Endothelial cell (in vitro differentiated cells): ENCODE measurements around the gene ITSN2. TPM values are rescaled to one million over a fixed set of nuclear protein-coding genes. Genes with fewer than 3 reads are reported as not detected.
"Not testable (repeated sequence)": the region's sequence is repeated elsewhere in the genome, so short reads cannot be mapped to it uniquely, and the experiment has no call there.

ENCODE experiments used
- DNase-seq: peaks from one replicate; pipeline ENCODE4 v3.0.0; 2021; ENCODE audit warnings: low spot score
- H3K27ac Mint-ChIP-seq: one replicate; pipeline ENCODE4 v1.8.0; 2021; ENCODE audit warnings: mixed read lengths, inconsistent platforms; ENCODE audit not compliant: unreplicated experiment
- H3K27me3 Mint-ChIP-seq: one replicate; pipeline ENCODE4 v1.8.0; 2021; ENCODE audit warnings: mild to moderate bottlenecking, moderate library complexity, mixed read lengths, inconsistent platforms; ENCODE audit not compliant: unreplicated experiment
- H3K36me3 Mint-ChIP-seq: one replicate; pipeline ENCODE4 v1.8.0; 2021; ENCODE audit warnings: mild to moderate bottlenecking, low read depth, mixed read lengths, inconsistent platforms; ENCODE audit not compliant: unreplicated experiment
- H3K4me1 Mint-ChIP-seq: one replicate; pipeline ENCODE4 v1.8.0; 2021; ENCODE audit warnings: mild to moderate bottlenecking, mixed read lengths, inconsistent platforms; ENCODE audit not compliant: unreplicated experiment
- H3K4me3 Mint-ChIP-seq: one replicate; pipeline ENCODE4 v1.8.0; 2021; ENCODE audit warnings: mild to moderate bottlenecking, mixed read lengths, inconsistent platforms; ENCODE audit not compliant: unreplicated experiment
- H3K9me3 Mint-ChIP-seq: one replicate; pipeline ENCODE4 v1.8.0; 2021; ENCODE audit warnings: mixed read lengths, inconsistent platforms; ENCODE audit not compliant: unreplicated experiment
- CTCF ChIP-seq: fragments of 200-600 bp; sonication (generic); IDR thresholded peaks from one replicate; pipeline ENCODE4 v1.5.0; 2021; ENCODE audit warnings: antibody characterized with exemption; ENCODE audit not compliant: unreplicated experiment
- total RNA-seq: library from RNA; stranded (reverse); fragmentation: NEBNext Ultra II Directional; extraction: Animal tissue kit (Norgen Biotek cat#: 25700); gene quantifications from one replicate; pipeline ENCODE4 v1.2.1, GENCODE V29; 2021; ENCODE audit not compliant: unreplicated experiment

ITSN2 gene
- total RNA-seq, 1 donor from 2014 or later, result 73.3 TPM

GRCh38 chr2:24204505-24204904, 155.8 kb downstream of the ITSN2 start:
- Mint-ChIP-seq H3K9me3 (no peaks in the 10 kb centered on the region), H3K4me1 (peaks cover 17% of the 10 kb centered on the region), H3K4me3 (no peak overlapping the region), H3K27ac (no peak overlapping the region), H3K27me3 (peaks cover 15% of the 10 kb centered on the region), H3K36me3 (peaks cover 71% of the 10 kb centered on the region)
- no peak for DNase-seq
- no peak for TF ChIP-seq CTCF

DNA sequence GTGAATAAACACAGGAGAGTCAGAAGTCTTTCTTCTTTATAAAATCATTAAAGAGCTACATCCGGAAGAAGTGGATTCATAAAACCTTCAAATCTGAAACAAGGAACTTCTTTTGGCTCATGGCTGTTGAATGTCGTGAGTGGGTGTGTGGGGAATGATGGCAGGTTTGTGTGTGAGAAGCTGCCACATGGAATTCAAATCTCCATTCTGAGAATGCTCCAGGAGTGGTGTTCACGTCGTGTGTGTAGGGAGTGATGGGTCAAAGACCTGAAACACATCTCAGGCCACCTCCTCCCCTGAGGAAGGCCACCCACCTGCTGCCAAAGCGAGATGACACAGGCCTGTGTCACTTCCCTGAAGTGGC, 156.6 kb downstream of the ITSN2 start:
- no peak overlapping the region for H3K27ac Mint-ChIP-seq
- H3K9me3 Mint-ChIP-seq, result no peaks in the 10 kb centered on the region
- H3K27me3 Mint-ChIP-seq, result peaks cover 11% of the 10 kb centered on the region
- DNase-seq, result no peak
- TF ChIP-seq CTCF, result no peak
- peaks cover 12% of the 10 kb centered on the region for H3K4me1 Mint-ChIP-seq
- peaks cover 69% of the 10 kb centered on the region for H3K36me3 Mint-ChIP-seq
- peak overlapping the region; percentile 5 for H3K4me3 Mint-ChIP-seq

GRCh38 chr2:24203029-24203786, 157.1 kb downstream of the ITSN2 start:
- no peak for TF ChIP-seq CTCF
- peaks cover 64% of the 10 kb centered on the region for H3K36me3 Mint-ChIP-seq
- H3K27me3 Mint-ChIP-seq, result peaks cover 10% of the 10 kb centered on the region
- H3K27ac Mint-ChIP-seq, result no peak overlapping the region
- DNase-seq, result no peak
- no peaks in the 10 kb centered on the region for H3K9me3 Mint-ChIP-seq
- H3K4me3 Mint-ChIP-seq, result no peak overlapping the region
- H3K4me1 Mint-ChIP-seq, result peaks cover 10% of the 10 kb centered on the region

DNA sequence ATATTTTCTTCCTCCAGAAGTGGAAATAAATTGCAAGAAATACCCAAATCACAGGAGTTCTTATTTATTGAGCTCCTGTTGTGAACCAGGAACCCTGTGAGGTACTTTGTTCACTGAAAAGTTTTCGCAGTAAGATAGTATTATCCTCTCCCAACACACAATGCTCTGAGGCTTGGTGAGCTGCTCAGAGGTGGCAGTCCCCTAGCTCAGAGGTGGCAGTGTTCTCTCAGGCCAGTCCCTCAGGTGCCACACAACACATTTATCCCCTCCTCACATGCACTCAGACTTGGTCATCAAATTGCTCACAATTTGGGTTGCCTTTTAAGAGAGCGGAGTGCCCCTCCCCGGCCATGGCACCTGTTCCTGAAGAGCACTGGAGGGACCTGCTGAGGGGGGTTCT, 159.5 kb downstream of the ITSN2 start:
- Mint-ChIP-seq H3K27ac (no peak overlapping the region), H3K9me3 (no peaks in the 10 kb centered on the region), H3K4me1 (peaks cover under 1% of the 10 kb centered on the region), H3K27me3 (peaks cover 3% of the 10 kb centered on the region), H3K4me3 (peak overlapping the region; percentile 18), H3K36me3 (peaks cover 41% of the 10 kb centered on the region)
- no peak for TF ChIP-seq CTCF
- no peak for DNase-seq

GRCh38 chr2:24199968-24200590, 160.3 kb downstream of the ITSN2 start:
- H3K4me3 Mint-ChIP-seq, result no peak overlapping the region
- no peak for DNase-seq
- no peak overlapping the region for H3K27ac Mint-ChIP-seq
- no peak for TF ChIP-seq CTCF
- H3K36me3 Mint-ChIP-seq, result peaks cover 35% of the 10 kb centered on the region
- H3K9me3 Mint-ChIP-seq, result no peaks in the 10 kb centered on the region
- H3K4me1 Mint-ChIP-seq, result no peaks in the 10 kb centered on the region
- H3K27me3 Mint-ChIP-seq, result no peaks in the 10 kb centered on the region

DNA sequence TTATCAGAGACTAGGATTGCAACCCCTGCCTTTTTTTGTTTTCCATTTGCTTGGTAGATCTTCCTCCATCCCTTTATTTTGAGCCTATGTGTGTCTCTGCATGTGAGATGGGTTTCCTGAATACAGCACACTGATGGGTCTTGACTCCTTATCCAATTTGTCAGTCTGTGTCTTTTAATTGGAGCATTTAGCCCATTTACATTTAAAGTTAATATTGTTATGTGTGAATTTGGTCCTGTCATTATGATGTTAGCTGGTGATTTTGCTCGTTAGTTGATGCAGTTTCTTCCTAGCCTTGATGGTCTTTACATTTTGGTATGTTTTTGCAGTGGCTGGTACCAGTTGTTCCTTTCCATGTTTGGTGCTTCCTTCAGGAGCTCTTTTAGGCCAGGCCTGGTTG, 163.1 kb downstream of the ITSN2 start:
- not testable (repeated sequence) for H3K27me3 Mint-ChIP-seq, H3K4me1 Mint-ChIP-seq

More for the DNA sequence above, 163.1 kb downstream of the ITSN2 start:
- not testable (repeated sequence) for H3K4me3 Mint-ChIP-seq, H3K9me3 Mint-ChIP-seq, H3K27ac Mint-ChIP-seq, DNase-seq
- H3K36me3 Mint-ChIP-seq, result peaks cover 25% of the 10 kb centered on the region
